HepG2 (cell line): ENCODE results near the gene PLXND1. TPM values are rescaled to one million over a fixed set of nuclear protein-coding genes. Genes with fewer than 3 reads are reported as not detected.

Source experiments
- AHDC1 ChIP-seq: sonication (generic); formaldehyde crosslinking; IDR thresholded peaks from 2 replicates; pipeline ENCODE4 v1.5.1; 2020; ENCODE audit warnings: mild to moderate bottlenecking, missing genetic modification reagents, borderline replicate concordance
- ATF1 ChIP-seq: IDR thresholded peaks from 2 replicates; pipeline ENCODE4 v1.6.1; 2016; ENCODE audit warnings: mild to moderate bottlenecking, control low read depth
- GTF2F1 ChIP-seq: fragments of 150-350 bp; IDR thresholded peaks from 2 replicates; pipeline ENCODE4 v1.6.1; 2014; ENCODE audit warnings: low read length
- MED1 ChIP-seq: sonication (generic); formaldehyde crosslinking; IDR thresholded peaks from 2 replicates; pipeline ENCODE4 v1.4.0; 2020; ENCODE audit warnings: missing genetic modification reagents
- NFKB2 ChIP-seq: sonication (generic); formaldehyde crosslinking; IDR thresholded peaks from 2 replicates; pipeline ENCODE4 v1.4.0; 2020; ENCODE audit warnings: missing genetic modification reagents, borderline replicate concordance
- NFYC ChIP-seq: IDR thresholded peaks from 2 replicates; pipeline ENCODE4 v1.6.1; 2016; ENCODE audit warnings: missing genetic modification reagents, missing compliant biosample characterization
- SRSF9 ChIP-seq: fragments of 200-400 bp; formaldehyde crosslinking; IDR thresholded peaks from 2 replicates; pipeline ENCODE4 v1.6.1; 2018; ENCODE audit warnings: borderline replicate concordance, mild to moderate bottlenecking, low read depth, low read length; ENCODE audit not compliant: insufficient read depth, poor library complexity, severe bottlenecking
- TOPORS ChIP-seq: sonication (generic); formaldehyde crosslinking; IDR thresholded peaks from 2 replicates; pipeline ENCODE4 v1.8.0; 2023; ENCODE audit warnings: mild to moderate bottlenecking, missing genetic modification reagents
- ZBED4 ChIP-seq: sonication (generic); formaldehyde crosslinking; IDR thresholded peaks from 2 replicates; pipeline ENCODE4 v1.4.0; 2020; ENCODE audit warnings: missing genetic modification reagents, borderline replicate concordance
- ZMYM3 ChIP-seq: sonication (generic); formaldehyde crosslinking; IDR thresholded peaks from 2 replicates; pipeline ENCODE4 v1.5.1; 2020; ENCODE audit warnings: mild to moderate bottlenecking, missing genetic modification reagents
- ZNF326 ChIP-seq: sonication (generic); formaldehyde crosslinking; IDR thresholded peaks from 2 replicates; pipeline ENCODE4 v1.4.0; 2020; ENCODE audit warnings: missing genetic modification reagents, borderline replicate concordance
- polyA plus RNA-seq, 8 experiments: library from polyadenylated mRNA; depleted of rRNA in 3 of 8; stranded (reverse) in 7 of 8; unstranded in 1 of 8; fragments of >200 nt; fragmentation: Illumina TruSeq in 4 of 8; extraction: Trizol in 4 of 8; gene quantifications; 2 replicates each; pipeline versions ENCODE4 v1.2.1 to v1.2.3, GENCODE V29; 2011 to 2016; ENCODE audit warnings: low read depth in 4 of 8, missing spikeins in 1 of 8, mixed read lengths in 1 of 8; ENCODE audit not compliant: insufficient read depth in 1 of 8
- total RNA-seq, 5 experiments: library from RNA; depleted of rRNA; stranded (reverse); fragments of >200 nt; fragmentation: Illumina TruSeq; extraction: Trizol; gene quantifications; 2 replicates each; pipeline ENCODE4 v1.2.3, GENCODE V29; 2016; ENCODE audit warnings: low read depth in 1 of 5
- TF ChIP-seq, protein P1 (sequence below): sonication (generic); formaldehyde crosslinking; IDR thresholded peaks from 2 replicates; pipeline ENCODE4 v1.5.0; 2020; ENCODE audit warnings: mild to moderate bottlenecking, missing genetic modification reagents
- TF ChIP-seq, protein P2 (sequence below): sonication (generic); formaldehyde crosslinking; IDR thresholded peaks from 2 replicates; pipeline ENCODE4 v1.9.0; 2021; ENCODE audit warnings: missing genetic modification reagents, borderline replicate concordance

PLXND1 gene
- total and polyA plus RNA-seq, 2 of the 13 experiments (the other 11 are each of a cell fraction or from before 2014, with no cell fraction given) = 15.9 to 42.0 TPM

GRCh38 chr3:129597087-129597999, 9.1 kb downstream of the PLXND1 start (continued):
- TF ChIP-seq SRSF9 (no peak), AHDC1 (CRISPR knock-in tag) (no peak), NFKB2 (CRISPR knock-in tag) (no peak), ZBED4 (CRISPR knock-in tag) (0 out of 2 replicates have a peak, but pooled peaks have one; percentile 24), TOPORS (no peak), NFYC (no peak), MED1 (no peak), ZMYM3 (CRISPR knock-in tag) (no peak), ATF1 (CRISPR knock-in tag) (no peak), GTF2F1 (no peak), ZNF326 (no peak)
- TF ChIP-seq, protein P1, sequence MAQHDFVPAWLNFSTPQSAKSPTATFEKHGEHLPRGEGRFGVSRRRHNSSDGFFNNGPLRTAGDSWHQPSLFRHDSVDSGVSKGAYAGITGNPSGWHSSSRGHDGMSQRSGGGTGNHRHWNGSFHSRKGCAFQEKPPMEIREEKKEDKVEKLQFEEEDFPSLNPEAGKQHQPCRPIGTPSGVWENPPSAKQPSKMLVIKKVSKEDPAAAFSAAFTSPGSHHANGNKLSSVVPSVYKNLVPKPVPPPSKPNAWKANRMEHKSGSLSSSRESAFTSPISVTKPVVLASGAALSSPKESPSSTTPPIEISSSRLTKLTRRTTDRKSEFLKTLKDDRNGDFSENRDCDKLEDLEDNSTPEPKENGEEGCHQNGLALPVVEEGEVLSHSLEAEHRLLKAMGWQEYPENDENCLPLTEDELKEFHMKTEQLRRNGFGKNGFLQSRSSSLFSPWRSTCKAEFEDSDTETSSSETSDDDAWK (CRISPR knock-in tag) = no peak
- TF ChIP-seq, protein P2, sequence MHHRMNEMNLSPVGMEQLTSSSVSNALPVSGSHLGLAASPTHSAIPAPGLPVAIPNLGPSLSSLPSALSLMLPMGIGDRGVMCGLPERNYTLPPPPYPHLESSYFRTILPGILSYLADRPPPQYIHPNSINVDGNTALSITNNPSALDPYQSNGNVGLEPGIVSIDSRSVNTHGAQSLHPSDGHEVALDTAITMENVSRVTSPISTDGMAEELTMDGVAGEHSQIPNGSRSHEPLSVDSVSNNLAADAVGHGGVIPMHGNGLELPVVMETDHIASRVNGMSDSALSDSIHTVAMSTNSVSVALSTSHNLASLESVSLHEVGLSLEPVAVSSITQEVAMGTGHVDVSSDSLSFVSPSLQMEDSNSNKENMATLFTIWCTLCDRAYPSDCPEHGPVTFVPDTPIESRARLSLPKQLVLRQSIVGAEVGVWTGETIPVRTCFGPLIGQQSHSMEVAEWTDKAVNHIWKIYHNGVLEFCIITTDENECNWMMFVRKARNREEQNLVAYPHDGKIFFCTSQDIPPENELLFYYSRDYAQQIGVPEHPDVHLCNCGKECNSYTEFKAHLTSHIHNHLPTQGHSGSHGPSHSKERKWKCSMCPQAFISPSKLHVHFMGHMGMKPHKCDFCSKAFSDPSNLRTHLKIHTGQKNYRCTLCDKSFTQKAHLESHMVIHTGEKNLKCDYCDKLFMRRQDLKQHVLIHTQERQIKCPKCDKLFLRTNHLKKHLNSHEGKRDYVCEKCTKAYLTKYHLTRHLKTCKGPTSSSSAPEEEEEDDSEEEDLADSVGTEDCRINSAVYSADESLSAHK (CRISPR knock-in tag) = no peak
